Esophagus muscularis mucosa (tissue), 4 donors: Measurements from ENCODE around the gene NCAPH2. TPM values are rescaled to one million over a fixed set of nuclear protein-coding genes. Genes with fewer than 3 reads are reported as not detected.

Source experiments
- DNase-seq: peaks from one replicate; pipeline ENCODE4 v3.0.0-alpha.2; 2017; ENCODE audit errors: extremely low spot score
- H3K27ac ChIP-seq, 4 donors: fragments of 200-600 bp; sonication (generic); replicated peaks in 1 of 4; 1 replicate in 3 of 4; 2 replicates in 1 of 4; pipeline ENCODE4 v1.5.1; 2016 to 2019; ENCODE audit warnings: mild to moderate bottlenecking in 1 of 4
- H3K27me3 ChIP-seq, 4 donors: fragments of 200-600 bp; sonication (generic); one replicate each; pipeline versions ENCODE4 v1.5.1 to v1.6.0; 2016 to 2019
- H3K36me3 ChIP-seq, 4 donors: fragments of 200-600 bp; sonication (generic); one replicate each; pipeline ENCODE4 v1.5.1; 2016 to 2019
- H3K4me1 ChIP-seq, 4 donors: fragments of 200-600 bp; sonication (generic); one replicate each; pipeline ENCODE4 v1.5.1; 2016 to 2019
- H3K4me3 ChIP-seq, 4 donors: fragments of 200-600 bp; sonication (generic); 1 replicate in 2 of 4; 2 replicates in 2 of 4; pipeline ENCODE4 v1.5.1; 2016 to 2019; ENCODE audit warnings: mild to moderate bottlenecking in 4 of 4, moderate library complexity in 1 of 4
- H3K9me3 ChIP-seq, 4 donors: fragments of 200-600 bp; sonication (generic); 1 replicate in 3 of 4; 2 replicates in 1 of 4; pipeline ENCODE4 v1.5.1; 2016 to 2019
- EP300 ChIP-seq: sonication (generic); formaldehyde crosslinking; IDR thresholded peaks from one replicate; pipeline ENCODE4 v1.6.1; 2017; ENCODE audit warnings: antibody characterized with exemption
- POLR2A ChIP-seq: fragments of 450-650 bp; IDR thresholded peaks from one replicate; pipeline ENCODE4 v1.6.1; 2017; ENCODE audit warnings: antibody characterized with exemption, moderate library complexity, mild to moderate bottlenecking, low read depth
- POLR2AphosphoS5 ChIP-seq, 2 donors: sonication (generic); formaldehyde crosslinking; IDR thresholded peaks; one replicate each; pipeline ENCODE4 v1.6.1; 2017; ENCODE audit warnings: antibody characterized with exemption in 2 of 2
- WGBS: methylation state at CpG from one replicate; pipeline ENCODE4 v1.1.5; 2018; 5-methylcytosine and 5-hydroxymethylcytosine counted together
- intact Hi-C: fragments of 100-400 bp; cut with DNase I; formaldehyde crosslinking; loops from one replicate; pipeline ENCODE4 v1.15.1; 2023
- total RNA-seq, 4 donors: library from RNA; depleted of rRNA; stranded (reverse); fragments of >200 nt; gene quantifications; one replicate each; pipeline versions ENCODE4 v1.1.0 to v1.2.1, GENCODE V29; 2016
- TF ChIP-seq, protein P1 (sequence below), 3 experiments: fragments of 200-600 bp in 2 of 3; fragments of 450-650 bp in 1 of 3; sonication (generic) in 2 of 3; IDR thresholded peaks; one replicate each; pipeline ENCODE4 v1.5.1; 2017 to 2019; ENCODE audit warnings: antibody characterized with exemption in 3 of 3, mild to moderate bottlenecking in 2 of 3, moderate library complexity in 1 of 3

The NCAPH2 gene
- total RNA-seq, 4 donors from 2014 or later = 30.3 to 44.6 (median 41.7) TPM

DNA sequence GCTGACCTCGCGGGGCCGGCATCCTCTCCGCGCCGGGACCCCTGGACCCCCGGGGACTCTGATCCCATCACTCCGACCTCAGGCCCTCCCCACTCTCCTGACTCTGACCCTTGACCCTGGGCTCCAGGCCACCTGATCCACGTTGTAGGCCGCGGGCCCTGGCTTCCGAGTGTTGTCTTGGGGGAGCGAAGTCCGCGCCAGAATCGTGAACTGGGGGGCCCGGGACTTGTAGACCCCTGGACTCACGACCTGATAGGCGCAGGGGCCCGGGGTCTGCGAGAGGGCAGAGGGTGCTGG lies 22.5 kb downstream of the NCAPH2 start:
- Histone ChIP-seq H3K4me3 (peak overlapping the region; percentile 62 to 72 (median 63)), H3K27me3 (peaks cover 10 to 65% (median 37%) of the 10 kb centered on the region in 4 donors), H3K27ac (peak overlapping the region; percentile 79 to 93 (median 88)), H3K4me1 (peaks cover 35 to 68% (median 61%) of the 10 kb centered on the region in 4 donors), H3K36me3 (no peaks in the 10 kb centered on the region), H3K9me3 (no peaks in the 10 kb centered on the region)
- no peak for TF ChIP-seq POLR2AphosphoS5 (IDR thresholded peaks at IDR 0.05)
- intact Hi-C loops = no loop called here
- no peak for DNase-seq
- WGBS = no CpG with 5 or more reads among the region's 21 CpGs

DNA sequence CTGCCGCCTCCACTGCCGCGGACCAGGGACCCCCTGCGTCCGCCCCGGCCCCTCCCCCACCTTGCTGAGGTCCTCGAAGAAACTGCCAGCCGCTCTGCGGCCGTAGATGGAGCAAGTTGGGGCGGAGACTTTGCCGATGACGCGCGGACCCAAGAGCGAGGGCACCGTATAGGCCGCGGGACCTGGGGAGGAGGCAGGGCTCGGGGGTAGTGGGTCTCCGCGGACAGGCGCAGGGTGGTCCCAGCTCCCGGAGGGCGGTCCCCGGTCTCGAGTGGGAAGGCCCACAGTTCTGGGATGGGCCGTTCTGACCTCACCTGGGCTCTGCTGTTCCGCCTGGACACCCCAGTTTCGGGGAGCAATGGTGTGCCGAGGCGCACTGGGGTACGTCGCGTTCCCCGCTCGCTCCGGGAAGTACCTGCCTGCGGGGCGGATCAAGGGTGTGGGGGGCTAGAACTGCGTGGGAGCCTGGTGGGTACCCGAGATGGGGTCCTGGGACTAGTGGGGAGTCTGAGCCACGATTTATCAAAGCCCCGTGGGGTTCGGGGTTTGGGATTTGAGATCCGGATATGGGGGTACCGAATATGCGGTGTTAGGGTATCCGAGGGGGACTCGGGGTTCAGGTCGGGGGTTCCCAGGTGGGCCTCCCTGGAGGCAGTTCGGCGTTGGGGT lies 23.0 kb downstream of the NCAPH2 start:
- WGBS = no CpG with 5 or more reads among the region's 53 CpGs
- Histone ChIP-seq H3K9me3 (no peaks in the 10 kb centered on the region), H3K36me3 (no peaks in the 10 kb centered on the region), H3K4me1 (peaks cover 35 to 64% (median 59%) of the 10 kb centered on the region in 4 donors), H3K27me3 (peaks cover 10 to 70% (median 37%) of the 10 kb centered on the region in 4 donors), H3K4me3 (peak overlapping the region; percentile 62 to 72 (median 63)), H3K27ac (peak overlapping the region; percentile 79 to 93 (median 88))
- intact Hi-C loops = no loop called here
- peak; percentile 76 for TF ChIP-seq POLR2A
- TF ChIP-seq, protein P1, sequence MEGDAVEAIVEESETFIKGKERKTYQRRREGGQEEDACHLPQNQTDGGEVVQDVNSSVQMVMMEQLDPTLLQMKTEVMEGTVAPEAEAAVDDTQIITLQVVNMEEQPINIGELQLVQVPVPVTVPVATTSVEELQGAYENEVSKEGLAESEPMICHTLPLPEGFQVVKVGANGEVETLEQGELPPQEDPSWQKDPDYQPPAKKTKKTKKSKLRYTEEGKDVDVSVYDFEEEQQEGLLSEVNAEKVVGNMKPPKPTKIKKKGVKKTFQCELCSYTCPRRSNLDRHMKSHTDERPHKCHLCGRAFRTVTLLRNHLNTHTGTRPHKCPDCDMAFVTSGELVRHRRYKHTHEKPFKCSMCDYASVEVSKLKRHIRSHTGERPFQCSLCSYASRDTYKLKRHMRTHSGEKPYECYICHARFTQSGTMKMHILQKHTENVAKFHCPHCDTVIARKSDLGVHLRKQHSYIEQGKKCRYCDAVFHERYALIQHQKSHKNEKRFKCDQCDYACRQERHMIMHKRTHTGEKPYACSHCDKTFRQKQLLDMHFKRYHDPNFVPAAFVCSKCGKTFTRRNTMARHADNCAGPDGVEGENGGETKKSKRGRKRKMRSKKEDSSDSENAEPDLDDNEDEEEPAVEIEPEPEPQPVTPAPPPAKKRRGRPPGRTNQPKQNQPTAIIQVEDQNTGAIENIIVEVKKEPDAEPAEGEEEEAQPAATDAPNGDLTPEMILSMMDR (IDR thresholded peaks at IDR 0.05) = no peak
- peak; percentile 82 to 85 for TF ChIP-seq POLR2AphosphoS5 (IDR thresholded peaks at IDR 0.05)
- DNase-seq = no peak

DNA sequence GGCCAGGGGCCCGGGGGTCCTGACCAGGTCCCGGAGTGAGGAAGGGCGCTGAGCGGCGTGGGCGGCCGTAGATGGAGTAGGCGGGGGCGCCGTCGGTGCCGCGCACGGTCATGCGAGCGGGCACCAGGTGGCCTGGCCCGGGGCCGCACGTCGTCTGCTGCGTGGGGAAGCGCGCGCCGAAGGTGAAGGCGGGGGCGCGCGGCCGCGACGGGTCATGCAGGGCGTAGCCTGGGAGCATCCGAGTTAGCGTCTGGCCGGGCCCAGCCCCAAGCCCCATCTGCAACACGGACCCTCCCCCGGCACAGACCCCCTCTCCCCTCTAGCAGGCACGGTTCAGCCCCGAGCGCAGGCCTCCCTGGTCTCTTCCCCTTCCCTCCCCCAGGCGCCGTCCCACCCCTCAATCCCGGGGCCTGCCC lies 23.5 kb downstream of the NCAPH2 start:
- intact Hi-C loops = no loop called here
- Histone ChIP-seq H3K36me3 (no peaks in the 10 kb centered on the region), H3K4me3 (peak overlapping the region; percentile 62 to 72 (median 63)), H3K4me1 (peaks cover 31 to 58% (median 53%) of the 10 kb centered on the region in 4 donors), H3K27me3 (peaks cover 10 to 76% (median 37%) of the 10 kb centered on the region in 4 donors), H3K27ac (peak overlapping the region; percentile 79 to 93 (median 88)), H3K9me3 (no peaks in the 10 kb centered on the region)
- no peak for TF ChIP-seq EP300
- TF ChIP-seq POLR2AphosphoS5 (IDR thresholded peaks at IDR 0.05) = no peak
- TF ChIP-seq, protein P1 (IDR thresholded peaks at IDR 0.05) = no peak
- TF ChIP-seq POLR2A = no peak
- no peak for DNase-seq
- no CpG with 5 or more reads among the region's 44 CpGs for WGBS

DNA sequence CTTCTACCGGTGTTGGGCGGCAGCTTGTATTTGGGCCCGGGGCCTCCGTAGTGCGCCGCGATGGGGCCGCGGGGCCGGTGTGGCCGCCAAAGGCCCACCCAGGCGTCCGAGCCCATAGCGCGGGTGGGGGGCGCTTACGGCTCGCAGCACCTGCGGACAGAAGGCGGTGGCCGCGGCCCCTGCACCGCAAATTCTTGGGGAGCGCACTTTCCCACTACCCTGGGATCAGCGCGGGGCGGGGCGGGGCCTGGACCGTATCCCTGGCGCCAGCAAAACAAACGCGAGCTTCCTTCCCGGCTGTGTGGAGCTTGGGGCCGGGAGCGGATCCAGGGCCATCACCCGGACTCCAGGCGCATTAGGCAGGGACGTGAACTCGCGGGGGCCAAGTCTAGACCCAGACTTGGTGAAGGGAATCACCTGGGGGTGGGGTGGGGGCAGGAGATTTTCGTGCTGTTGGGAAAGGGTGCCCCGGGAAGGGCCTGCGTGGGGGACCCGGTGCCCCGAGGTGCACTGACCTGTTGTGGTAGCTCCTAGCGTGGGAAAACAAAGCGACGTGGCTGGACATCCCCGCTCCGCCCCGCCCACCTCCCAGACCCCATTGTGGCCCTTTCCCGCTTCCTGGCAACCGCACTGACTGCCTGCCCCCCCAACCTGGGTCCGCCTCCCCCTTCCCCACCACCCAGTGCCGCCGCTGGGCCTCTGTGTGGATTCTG lies 24.1 kb downstream of the NCAPH2 start:
- no peaks in the 10 kb centered on the region for H3K9me3 ChIP-seq
- peak overlapping the region; percentile 62 to 72 (median 63) for H3K4me3 ChIP-seq
- peaks cover 10 to 81% (median 39%) of the 10 kb centered on the region in 4 donors for H3K27me3 ChIP-seq
- TF ChIP-seq EP300 = no peak
- TF ChIP-seq POLR2A = peak; percentile 27
- TF ChIP-seq POLR2AphosphoS5 (IDR thresholded peaks at IDR 0.05) = peak; percentile 52 to 58
- H3K27ac ChIP-seq = peak overlapping the region; percentile 79 to 93 (median 88)
- H3K36me3 ChIP-seq = no peaks in the 10 kb centered on the region
- DNase-seq = no peak
- 4% methylated on average over 25 of the region's 56 CpGs for WGBS
- intact Hi-C loops = no loop called here
- peaks cover 27 to 53% (median 48%) of the 10 kb centered on the region in 4 donors for H3K4me1 ChIP-seq

DNA sequence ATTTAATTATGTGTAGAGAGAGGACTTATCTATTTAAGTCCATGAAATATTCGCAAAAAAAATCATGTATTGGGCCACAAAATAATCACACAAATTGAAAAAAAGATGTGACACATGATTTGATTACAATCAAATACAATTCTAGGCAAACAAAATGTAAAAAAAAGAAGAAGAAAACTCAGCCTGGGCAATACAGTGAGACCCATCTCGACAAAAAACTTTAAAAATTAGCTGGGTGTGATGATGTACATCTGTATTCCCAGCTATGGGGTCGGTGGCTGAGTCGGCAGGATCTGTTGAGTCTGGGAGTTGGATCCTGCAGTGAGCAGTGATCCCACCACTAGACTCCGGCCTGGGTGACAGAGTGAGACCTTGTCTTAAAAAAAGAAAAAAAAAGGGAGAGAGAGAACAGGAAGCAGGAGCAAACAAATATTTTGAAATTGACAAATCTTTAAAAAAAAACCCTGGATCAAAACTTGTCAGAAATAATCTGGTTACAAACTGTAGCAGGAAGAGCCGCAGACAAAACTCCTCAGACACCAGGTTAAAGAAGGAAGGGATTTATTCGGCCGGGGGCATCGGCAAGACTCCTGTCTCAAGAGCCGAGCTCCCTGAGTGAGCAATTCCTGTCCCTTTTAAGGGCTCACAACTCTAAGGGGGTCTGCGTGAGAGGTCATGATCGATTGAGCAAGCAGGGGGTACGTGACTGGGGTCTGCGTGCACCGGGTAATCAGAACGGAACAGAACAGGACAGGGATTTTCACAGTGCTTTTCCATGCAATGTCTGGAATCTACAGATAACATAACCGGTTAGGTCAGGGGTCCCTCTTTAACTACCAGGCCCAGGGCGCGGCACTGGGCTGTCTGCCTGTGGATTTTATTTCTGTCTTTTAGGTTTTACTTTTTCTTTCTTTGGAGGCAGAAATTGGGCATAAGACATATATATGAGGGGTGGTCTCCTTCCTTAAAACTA lies 25.1 kb downstream of the NCAPH2 start:
- H3K27me3 ChIP-seq = peaks cover 10 to 91% (median 40%) of the 10 kb centered on the region in 4 donors
- H3K9me3 ChIP-seq = no peaks in the 10 kb centered on the region
- no peaks in the 10 kb centered on the region for H3K36me3 ChIP-seq
- H3K4me1 ChIP-seq = peaks cover 24 to 45% (median 44%) of the 10 kb centered on the region in 4 donors
- TF ChIP-seq, protein P1 (IDR thresholded peaks at IDR 0.05) = no peak
- TF ChIP-seq POLR2AphosphoS5 (IDR thresholded peaks at IDR 0.05) (no peak), EP300 (no peak), POLR2A (no peak)
- WGBS = 80% methylated on average over 19 of the region's 19 CpGs
- intact Hi-C loops = no loop called here
- no peak for DNase-seq
- peak overlapping the region; percentile 79 to 93 (median 88) for H3K27ac ChIP-seq
- peak overlapping the region in 1 of 4 donors; percentile 62 for H3K4me3 ChIP-seq
